GM15510 (cell line): ENCODE results near the gene RNF220.

Experiments used
- POLR2A ChIP-seq: IDR thresholded peaks from 3 replicates; pipeline ENCODE4 v1.6.1; 2011; ENCODE audit warnings: borderline replicate concordance; ENCODE audit not compliant: insufficient read length; ENCODE audit errors: extremely low read depth

The RNF220 gene

DNA sequence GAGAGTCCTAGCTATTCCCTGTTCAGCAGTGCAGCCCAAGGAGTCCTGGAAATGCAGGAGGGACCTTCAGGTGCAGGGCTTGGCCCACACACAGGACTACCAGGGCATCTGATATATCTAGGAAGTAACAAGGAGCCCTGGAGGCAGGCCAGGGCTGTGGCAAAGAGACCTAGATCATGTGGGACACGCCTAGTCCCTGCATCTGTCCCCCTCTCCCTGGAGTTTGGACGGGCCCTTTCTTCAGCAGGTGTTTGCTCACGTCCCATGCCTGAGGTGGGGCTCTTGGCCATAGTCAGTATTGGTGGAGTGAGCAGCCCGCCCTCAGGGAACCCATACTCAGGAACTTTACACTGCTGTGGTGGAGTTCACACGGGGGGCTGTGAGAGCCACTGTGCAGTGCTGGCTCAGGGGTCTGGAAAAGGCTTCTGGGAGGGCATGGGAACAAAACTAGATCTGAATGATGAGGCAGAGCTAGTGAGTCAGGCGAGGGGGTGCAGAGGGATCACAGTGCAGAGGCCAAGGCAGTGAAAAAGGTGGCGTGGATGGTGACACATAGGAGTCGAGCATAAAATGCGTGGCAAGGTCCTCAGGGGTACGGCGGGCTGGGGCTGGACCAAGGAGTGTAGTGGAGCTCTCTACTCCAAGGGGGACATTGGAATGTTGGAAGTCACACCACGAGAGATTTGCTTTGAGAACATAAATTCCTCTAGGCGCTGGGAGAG lies 243.6 kb downstream of the RNF220 start:
- TF ChIP-seq POLR2A, result no peak

- no peak for TF ChIP-seq POLR2A
Measured at GRCh38 chr1:44649788-44650158, 244.7 kb downstream of the RNF220 start.

- TF ChIP-seq POLR2A, result no peak
Measured at GRCh38 chr1:44650159-44650831, 245.2 kb downstream of the RNF220 start.

DNA sequence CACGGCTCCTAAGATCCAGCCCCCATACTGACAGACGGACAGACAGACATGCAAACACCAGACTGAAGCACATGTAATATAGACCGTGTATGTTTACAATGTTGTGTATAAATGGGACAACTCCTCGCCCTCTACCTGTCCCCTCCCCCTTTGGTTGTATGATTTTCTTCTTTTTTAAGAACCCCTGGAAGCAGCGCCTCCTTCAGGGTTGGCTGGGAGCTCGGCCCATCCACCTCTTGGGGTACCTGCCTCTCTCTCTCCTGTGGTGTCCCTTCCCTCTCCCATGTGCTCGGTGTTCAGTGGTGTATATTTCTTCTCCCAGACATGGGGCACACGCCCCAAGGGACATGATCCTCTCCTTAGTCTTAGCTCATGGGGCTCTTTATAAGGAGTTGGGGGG lies 246.0 kb downstream of the RNF220 start:
- no peak for TF ChIP-seq POLR2A

- no peak for TF ChIP-seq POLR2A
Measured at GRCh38 chr1:44652445-44653106, 247.5 kb downstream of the RNF220 start.

DNA sequence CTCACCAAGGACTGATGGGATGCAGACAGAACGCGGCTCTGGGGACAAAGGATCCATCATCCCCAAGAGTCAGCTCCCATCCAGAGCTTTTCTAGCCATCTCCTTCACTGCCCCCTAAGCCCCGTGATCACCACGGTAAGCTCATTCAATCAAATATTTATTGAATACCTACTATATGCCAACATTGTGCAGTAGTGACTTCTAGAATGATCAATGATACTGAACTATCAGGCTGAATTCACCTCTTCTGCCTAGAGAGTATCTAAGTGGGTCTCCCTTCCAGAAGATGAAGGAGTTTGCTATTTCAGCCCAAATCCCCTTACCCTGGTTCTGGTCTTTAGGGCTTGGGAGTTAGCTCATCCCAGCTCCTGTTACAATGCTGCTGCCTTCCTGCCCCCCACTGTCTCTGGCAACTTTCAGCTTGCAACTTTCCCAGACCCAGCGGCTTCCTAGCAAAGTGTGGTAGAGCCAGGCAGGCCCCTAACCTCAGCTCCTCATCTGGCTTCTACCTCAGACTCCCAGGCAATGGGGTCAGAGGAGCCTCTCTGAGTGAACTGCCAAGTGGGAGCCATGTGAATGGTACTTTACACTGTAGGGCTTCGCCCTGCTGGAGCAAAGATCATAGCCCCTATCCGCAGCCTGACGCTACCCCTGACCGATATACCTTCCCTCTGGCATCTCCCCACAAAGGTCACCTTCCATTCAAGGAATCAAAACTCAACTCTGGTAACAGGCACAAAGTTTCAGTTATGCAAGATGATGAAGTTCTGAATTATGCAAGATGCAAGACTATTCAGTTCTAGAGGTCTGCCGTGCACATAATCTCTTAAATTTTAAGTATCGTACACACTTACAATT lies 248.3 kb downstream of the RNF220 start:
- no peak for TF ChIP-seq POLR2A

- no peak for TF ChIP-seq POLR2A
Measured at GRCh38 chr1:44654621-44655187, 249.6 kb downstream of the RNF220 start.

DNA sequence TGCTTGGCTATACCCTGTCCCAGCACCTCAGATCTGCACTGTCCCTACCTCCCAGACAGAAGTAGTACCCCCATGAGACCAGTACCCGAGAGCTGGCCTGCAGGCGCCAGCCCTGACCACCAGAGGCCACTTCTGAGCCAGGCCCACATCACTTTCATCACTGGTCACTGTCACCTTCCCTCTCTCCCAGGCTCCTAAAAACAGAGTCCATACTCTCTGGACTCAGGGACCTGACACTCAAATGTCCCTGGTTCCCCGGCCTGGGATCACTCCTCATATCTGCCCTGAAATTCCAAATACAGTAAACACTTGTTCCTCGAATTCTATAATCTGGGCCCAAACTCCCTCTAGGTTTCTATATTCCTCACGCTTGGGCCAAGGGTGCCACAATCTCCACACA lies 250.6 kb downstream of the RNF220 start:
- TF ChIP-seq POLR2A, result no peak

DNA sequence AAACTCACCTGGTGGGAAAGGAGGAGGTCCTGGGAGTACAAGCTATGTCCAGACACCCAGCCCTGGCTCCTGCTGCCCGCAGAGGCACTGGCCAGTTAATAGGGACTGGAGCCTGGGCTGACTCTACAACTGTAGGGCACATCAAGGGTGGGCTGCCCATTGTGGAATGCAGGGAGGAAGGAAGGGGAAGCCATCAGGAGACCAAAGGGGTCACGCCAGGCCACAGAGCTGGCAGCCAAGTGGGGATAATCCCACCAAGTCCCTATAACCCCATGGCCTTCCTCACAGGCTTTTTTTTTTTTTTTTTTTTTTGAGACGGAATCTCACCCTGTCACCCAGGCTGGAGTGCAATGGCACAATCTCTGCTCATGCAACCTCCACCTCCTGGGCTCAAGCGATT lies 254.5 kb downstream of the RNF220 start:
- no peak for TF ChIP-seq POLR2A

DNA sequence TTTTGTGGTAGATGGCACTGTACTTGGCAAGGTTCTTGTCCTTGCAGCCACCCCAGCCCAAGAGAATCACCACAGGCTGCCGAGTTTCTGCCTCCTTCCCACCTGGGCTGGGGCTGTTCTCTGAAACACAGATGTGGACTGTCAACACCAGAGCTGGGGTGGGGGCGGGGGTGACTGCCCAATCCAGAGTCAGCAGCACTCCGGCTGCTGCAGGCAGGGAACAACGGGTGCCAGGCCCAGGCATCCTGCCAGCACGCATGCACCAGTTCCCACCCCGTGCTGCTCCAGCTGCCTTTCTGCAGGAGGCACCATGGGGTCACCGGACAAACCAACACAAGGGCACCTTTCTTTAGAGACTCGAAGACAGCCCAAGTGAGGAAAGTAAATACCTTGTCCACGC lies 255.1 kb downstream of the RNF220 start:
- no peak for TF ChIP-seq POLR2A

DNA sequence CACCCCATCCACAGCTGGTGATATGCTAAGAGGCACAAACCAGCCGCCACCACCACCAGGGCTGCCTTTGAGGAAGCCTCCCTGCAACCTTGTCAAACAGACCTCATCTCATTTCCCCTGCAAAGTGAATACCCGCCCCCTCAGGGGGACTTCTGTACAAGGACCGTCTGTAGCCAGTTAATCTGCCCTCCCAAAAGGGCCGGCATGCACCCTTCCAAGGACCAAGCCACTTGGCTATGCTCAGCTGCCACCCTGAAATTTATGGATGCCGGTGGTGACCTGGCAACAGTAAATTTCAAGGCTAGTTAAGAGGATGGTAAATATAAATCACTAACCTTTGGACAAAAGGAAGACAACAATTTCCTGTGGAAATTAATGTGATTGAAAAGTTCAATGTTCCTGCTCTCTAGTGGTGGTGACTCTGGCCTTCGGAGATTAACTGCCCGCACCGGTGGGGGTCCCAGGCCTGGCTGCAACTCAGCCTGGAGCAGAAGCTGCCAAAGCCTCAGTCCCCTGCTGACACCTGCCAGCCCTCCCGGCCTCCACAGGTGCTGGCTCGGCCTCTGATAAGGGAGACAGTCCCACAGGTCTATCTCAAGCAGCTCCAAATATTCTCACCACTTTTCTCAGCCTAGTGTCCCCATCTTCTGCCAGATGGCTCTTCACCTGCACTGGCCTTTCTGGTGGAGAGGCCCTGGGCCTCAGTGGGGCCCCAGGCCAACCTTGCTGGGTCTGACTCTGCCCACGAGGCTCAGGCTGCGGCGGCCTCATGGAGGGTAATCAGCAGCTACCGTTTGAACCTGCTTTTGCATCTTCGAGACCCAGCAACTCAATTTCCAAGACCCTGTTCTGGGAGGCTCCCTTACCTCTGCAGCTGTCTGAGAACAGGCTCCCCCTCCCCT lies 257.0 kb downstream of the RNF220 start:
- no peak for TF ChIP-seq POLR2A

DNA sequence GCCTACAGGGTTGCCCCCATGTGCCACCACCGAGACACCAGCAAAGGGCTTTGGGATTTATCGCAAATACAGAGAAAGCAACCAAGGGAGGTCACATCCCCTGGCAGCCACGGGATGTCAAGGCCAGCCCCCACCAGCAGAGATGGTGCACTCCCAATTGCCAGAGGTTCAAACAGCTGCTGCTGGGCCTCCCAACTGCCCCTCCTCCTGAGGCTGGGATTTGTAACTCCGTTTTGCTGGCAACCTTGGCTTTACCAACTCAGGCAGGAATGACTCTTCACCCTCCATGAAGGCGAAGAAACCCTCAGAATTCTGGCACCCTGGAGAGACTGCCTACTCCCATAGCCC lies 257.6 kb downstream of the RNF220 start:
- no peak for TF ChIP-seq POLR2A

DNA sequence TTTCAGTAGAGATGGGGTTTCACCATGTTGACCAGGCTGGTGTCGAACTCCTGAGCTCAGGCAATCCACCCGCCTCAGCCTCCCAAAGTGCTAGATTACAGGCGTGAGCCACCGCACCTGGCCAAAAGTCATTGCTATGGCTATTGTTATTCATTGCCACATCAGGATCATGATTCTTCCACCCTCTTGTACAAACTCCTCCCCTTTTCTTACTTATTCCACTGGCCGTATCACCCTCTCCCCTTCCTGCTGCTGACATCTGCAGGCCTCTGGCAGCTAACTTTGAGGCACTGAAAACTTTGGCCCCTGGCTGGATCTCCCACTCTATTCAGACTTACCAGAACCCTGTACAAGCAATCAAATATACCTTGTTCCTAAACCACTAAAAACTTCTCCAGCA lies 258.4 kb downstream of the RNF220 start:
- no peak for TF ChIP-seq POLR2A

GRCh38 chr1:44664730-44665370 lies 259.8 kb downstream of the RNF220 start:
- TF ChIP-seq POLR2A, result no peak
